Medulla oblongata (tissue), 1 donor: ENCODE data around the gene SP7.
"Not testable (repeated sequence)": the region's sequence is repeated elsewhere in the genome, so short reads cannot be mapped to it uniquely, and the experiment has no call there.

Experiments used
- DNase-seq: peaks from one replicate; pipeline ENCODE4 v3.0.0-alpha.2; 2015; ENCODE audit errors: extremely low spot score

SP7 gene

DNA sequence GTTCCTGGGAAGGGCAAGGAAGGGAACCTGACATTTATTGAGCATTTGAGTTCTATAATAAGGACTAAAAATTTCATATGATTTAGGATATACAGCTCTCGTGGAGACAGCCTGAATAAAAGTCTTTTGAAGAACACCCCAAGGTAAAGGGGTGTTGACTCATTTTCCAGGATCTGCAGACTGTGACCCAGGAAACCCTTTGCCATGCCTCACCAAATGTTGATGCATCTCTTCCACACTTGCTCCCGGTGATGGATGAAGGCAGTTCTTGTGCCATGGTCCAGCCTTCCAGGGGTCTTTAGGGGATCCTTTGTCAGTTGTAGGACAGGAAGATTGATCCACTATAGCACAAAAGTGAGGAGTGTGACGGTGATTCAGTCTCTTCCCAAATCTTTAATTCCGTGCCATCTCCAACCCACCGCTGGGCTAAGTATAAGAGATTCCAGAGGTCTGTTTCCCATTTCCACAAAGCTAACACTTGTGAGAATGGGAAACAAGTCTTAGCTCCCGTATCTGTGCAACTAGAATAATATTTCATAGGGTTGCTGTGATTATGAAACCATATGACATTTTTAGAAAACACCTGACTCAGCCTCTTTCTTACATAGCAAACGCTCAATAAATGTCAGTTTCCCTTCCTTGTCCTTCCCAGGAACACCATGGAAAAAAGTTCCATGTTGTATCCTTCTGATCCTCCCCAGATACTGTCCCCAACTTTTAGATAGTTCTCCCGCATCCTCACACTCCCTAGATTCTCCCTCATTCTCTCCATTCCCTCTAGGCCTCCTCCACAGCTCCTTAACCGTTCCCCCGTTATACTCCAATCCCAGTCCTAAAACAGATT, 15.6 kb downstream of the SP7 start:
- DNase-seq: no peak

DNA sequence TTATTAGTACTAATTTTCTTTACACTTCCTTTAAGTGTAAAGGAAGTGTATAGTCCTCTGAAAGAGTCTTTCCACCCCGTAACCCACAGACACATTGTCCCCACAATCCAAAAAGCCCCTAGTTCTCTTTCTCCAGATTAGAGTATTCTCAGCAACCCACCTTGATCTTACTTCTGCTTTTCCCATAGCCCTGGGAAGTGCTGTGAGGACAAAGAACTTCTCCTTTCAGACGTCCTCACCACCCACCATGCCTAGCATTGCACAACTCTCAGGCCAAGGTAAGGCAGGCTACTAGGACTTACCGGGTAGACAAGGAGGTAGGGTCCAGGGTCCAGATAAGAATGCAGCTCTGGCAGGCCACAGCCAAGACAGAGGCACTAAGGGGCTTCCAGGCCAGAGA, 22.2 kb downstream of the SP7 start:
- DNase-seq: no peak

DNA sequence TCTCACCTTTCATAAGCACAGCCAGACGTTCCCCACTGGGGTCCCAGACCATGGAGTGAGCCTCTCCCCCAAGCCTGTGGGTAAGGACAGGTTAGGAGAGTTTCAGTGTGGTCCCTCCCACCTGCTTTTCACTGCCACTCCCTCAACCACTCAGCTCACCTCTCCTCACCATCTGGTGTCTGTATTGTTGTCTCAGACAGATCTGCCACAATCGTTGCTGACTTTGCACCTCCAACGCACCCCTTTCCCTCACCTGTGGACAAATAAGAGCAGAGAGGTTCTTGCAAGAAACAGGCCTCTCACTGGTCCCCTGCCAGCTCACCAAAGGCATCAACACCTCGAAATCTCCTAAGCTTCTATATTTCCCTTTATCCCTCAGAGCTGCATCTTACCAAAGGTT, 27.9 kb downstream of the SP7 start:
- no peak for DNase-seq

DNA sequence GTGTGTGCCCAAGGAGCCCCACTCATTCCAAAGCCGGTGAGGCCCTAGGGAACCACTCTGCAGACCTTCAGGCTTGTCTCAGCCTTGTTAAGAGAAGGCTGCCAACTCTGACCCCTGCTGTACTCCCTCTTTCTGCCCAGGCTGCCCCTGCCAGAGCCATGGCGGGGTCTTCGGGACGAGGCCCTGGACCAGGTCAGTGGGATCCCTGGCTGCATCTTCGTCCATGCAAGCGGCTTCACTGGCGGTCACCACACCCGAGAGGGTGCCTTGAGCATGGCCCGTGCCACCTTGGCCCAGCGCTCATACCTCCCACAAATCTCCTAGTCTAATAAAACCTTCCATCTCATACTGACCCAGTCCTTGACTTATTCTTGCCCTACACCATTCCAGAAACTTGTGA, 29.3 kb downstream of the SP7 start:
- DNase-seq: no peak

DNA sequence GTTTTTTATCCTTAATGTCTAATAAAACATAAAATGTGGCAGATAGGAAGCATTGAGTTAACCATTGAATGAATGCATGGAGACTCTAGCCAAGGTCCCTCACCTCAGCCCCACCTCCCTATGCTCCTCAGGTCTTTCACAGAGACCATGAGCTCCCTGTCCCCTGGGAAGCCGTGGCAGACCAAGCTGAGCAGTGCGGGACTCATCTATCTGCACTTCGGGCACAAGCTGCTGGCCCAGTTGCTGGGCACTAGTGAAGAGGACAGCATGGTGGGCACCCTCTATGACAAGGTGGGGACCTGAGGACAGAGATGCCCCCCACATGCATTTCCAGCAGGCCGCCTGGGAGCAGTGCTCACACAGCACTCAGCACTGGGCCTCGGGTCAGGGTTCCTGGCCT, 33.3 kb downstream of the SP7 start:
- no peak for DNase-seq

DNA sequence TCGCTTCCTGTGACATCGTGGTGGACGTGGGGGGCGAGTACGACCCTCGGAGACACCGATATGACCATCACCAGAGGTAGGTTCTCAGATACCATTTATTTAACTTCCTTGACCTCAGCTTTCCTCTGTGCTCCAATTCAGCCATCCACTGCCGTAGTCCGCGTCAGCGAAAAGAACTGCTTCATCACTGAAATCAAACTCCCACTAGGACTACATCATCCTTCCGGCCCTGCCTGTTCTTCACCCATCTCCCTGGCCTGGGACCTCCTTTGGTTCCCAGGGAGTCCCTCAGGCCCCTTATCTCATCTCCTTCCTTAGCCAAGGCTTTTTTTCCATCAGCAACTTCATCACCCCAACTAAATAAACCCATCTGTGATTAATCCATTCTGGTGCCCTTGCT, 36.0 kb downstream of the SP7 start:
- no peak for DNase-seq

DNA sequence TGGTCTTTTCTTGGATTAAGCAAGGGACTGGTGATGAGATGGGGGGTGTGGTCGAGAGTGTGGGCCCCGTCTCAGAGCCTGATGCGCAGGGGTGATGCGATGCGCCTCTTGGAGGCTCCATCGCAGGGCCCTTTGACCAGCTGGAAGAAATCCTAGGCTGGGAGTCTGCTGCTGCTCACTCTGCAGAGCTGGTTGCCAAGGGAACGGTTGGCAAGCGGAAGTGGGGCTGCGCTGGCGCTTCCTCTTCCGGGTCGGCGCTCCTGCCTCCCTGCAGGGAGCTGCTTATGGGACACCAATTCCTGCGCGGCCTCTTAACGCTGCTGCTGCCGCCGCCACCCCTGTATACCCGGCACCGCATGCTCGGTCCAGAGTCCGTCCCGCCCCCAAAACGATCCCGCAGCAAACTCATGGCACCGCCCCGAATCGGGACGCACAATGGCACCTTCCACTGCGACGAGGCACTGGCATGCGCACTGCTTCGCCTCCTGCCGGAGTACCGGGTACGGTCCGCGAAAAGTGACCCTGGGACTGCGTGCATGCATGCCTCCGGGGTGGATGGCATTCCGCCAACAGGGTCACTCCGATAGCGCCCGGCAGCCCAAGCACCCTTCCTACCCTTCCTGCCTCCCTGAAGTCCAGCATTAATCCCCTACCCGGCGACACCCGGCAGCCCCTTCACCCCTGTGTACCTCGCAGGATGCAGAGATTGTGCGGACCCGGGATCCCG, 36.5 kb downstream of the SP7 start, which contains the start of gene MYG1:
MYG1 (plus strand) TSS at position 242 of the 727 bp plus-strand sequence; CDS start at position 285, 43 bp downstream.
- DNase-seq: peak; percentile 91

DNA sequence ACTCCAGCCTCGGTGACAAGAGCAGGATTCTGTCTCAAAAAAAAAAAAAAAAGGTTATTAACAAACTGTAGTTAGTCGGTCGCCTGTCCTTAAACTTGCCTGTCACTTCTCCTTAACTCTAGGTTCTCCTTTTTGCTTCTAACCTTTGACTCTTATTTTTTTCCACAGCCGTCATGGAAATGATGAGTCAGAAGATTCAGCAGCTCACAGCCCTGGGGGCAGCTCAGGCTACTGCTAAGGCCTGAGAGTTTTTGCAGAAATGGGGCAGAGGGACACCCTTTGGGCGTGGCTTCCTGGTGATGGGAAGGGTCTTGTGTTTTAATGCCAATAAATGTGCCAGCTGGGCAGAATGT, 37.1 kb downstream of the SP7 start:
- peak; percentile 20 for DNase-seq

DNA sequence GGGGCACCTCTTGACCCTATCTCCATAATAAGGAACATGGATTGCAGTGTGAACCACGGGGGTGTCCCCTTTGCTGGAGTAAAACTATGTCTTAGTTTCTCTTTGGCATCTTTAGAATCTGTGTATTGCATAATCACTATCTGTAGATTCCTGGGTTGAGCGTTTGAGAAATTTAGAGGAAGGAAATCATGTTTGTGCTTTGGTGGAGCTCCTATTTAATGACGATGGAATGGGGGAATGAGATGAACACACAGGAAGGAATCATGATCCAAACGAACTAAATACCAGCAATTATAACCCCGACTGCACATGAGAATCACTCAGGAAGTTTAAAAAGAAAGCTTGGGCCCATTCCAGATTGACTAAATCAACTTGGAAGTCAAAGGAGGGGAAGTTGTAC, 38.0 kb downstream of the SP7 start:
- no peak for DNase-seq

DNA sequence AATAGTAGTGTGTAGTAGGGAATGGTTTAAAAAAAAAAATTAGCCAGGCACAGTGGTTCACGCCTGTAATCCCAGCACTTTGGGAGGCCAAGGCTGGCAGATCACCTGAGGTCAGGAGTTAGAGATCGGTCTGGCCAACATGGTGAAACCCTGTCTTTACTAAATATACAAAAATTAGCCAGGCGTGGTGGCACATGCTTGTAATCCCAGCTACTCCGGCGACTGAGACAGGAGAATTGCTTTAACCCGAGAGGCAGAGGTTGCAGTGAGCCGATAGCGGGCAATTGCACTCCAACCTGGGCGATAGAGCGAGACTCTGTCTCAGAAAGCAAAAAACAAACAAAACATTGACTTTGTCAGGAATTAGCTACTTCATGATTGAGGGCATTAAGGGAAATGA, 39.0 kb downstream of the SP7 start:
- DNase-seq: not testable (repeated sequence)

DNA sequence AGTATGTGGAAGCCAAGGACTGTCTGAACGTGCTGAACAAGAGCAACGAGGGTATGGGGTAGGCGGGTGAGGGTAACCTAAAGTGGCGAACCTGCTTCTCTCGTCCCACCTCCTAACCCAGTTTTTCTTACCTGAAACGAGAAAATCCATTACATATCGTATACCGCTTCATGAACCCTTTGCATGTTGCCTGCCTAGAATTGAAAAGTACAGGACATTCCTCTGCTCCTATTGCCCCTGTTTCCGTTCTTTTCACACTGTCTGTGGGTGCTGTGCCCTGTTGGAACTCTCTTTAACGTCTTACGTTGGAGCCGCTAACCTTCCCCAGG, 40.3 kb downstream of the SP7 start:
- DNase-seq: no peak

DNA sequence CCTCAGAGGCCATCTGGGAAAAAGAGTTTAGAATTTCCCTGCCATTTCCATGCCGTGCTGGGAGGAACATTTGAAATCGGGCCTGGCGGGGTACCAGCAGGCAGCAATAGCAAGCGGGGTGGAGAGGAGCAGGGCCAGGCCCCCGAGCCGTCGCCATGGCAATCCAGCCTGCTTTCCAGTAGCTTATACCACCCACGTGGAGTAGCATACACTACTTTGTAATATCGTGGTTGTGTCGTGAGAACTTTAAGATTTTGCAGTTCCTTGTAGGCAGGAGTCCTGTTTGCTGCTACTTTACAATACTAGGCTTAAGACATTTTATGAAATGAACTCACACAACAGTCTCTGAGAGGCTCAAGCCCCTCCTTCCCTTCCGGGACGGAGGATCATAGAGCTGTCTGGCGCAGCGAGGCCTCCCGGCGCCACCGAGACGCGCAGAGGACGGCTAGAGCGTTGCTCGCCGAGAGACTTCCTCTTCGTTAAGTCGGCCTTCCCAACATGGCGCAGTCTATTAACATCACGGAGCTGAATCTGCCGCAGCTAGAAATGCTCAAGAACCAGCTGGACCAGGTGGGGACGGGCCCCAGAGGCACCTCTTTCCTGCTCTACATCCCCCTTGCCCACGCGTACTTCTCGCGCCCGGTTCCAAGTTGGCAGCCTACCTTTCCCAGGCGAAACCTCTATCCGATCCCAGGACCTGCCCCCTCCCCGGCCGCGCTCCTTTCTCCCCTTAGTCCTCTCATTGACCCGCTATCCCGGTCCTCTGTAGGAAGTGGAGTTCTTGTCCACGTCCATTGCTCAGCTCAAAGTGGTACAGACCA, 40.9 kb downstream of the SP7 start, which contains the start of gene PFDN5:
PFDN5 (plus strand) TSS at position 473 of the 821 bp plus-strand sequence; CDS start at position 499, 26 bp downstream.
- peak; percentile 93 for DNase-seq

DNA sequence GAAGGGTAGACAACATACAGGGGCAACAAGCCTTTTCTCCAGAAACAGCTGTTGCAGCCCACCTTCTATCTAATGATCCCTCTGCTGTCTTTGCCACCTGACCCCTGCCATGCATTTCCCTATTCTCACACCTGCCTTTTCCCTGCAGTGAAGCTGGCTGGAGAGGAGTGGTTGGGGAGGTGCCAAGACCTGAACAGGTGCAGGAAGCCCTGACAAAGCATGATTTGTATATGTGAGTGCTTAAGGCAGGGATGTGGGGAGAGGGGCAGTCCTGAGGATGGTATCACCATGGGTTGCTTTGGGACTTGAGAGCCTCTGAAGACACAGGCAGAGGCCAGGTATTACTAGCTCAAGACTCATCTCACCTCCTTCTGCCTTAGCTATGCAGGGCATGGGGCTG, 43.7 kb downstream of the SP7 start:
- DNase-seq: no peak

DNA sequence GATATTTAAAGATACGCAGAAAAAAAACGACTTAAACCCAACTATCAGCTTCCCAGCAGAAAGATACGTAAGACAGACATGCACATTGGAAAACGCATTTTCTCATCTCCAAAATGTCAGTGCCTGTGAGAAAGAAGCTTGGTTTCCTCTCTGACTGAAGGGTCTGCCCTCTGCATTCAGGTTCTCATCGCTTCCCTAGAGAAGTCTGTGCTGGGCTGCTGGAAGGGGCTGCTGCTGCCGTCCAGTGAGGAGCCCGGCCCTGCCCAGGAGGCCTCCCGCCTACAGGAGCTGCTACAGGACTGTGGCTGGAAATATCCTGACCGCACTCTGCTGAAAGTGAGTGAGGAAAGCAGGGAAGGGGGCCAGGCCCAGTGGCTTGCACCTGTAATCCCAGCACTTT, 45.5 kb downstream of the SP7 start:
- no peak for DNase-seq

DNA sequence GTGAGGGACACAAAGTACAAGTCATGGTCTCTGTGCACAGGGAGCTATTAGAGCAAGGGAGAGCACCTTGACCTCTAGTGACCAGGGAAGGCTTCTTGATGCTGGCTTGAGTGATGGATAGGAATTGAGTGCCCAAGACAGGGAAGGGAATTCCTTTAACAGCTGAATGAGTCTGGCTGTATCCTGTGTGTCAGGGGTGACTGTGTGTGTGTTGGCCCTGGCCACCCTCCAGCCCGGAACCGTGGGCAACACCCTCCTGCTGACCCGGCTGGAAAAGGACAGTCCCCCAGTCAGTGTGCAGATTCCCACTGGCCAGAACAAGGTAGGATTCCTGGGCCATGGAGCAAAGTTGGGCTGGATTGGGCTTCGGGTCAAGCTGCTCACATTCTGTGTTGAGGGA, 46.3 kb downstream of the SP7 start:
- no peak for DNase-seq

DNA sequence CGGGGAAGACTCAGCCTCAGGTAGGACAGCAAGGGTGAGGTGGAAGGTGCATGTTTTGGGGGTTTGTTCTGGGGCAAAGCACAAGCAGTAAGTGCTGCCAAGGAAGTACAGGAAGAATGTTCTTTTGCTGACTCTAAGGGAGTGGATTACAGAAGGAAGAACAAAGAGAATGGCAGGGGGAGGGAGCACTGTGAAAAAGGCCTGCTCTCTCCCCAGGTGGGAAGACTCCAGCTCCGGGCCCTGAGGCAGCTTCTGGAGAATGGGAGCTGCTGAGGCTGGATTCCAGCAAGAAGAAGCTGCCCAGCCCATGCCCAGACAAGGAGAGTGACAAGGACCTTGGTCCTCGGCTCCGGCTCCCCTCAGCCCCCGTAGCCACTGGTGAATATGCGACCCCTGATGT, 47.8 kb downstream of the SP7 start:
- DNase-seq: no peak

DNA sequence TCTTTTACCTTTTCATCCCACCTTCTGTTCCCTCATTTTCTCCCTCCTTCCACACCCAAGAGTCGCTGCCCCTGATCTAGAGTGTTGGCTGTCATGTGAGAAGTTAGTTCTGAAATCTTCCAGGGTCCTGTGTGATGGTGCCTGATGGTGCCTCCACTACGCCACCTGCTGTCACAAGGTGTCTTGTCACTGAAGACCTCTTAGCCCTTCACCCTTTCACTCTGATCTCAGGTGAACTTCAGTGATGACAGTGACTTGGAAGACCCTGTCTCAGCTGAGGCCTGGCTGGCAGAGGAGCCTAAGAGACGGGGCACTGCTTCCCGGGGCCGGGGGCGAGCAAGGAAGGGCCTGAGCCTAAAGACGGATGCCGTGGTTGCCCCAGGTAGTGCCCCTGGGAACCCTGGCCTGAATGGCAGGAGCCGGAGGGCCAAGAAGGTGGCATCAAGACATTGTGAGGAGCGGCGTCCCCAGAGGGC, 48.4 kb downstream of the SP7 start:
- DNase-seq: peak; percentile 70

DNA sequence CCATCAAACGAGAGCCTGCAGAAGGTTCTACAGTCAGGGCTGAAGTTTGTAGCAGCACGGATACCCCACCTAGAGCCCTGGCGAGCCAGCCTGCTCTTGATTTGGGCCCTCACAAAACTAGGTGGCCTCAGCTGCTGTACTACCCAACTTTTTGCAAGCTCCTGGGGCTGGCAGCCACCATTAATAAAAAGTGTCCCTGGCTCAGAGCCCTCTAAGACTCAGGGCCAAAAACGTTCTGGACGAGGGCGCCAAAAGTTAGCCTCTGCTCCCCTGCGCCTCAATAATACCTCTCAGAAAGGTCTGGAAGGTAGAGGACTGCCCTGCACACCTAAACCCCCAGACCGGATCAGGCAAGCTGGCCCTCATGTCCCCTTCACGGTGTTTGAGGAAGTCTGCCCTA, 49.7 kb downstream of the SP7 start:
- no peak for DNase-seq

DNA sequence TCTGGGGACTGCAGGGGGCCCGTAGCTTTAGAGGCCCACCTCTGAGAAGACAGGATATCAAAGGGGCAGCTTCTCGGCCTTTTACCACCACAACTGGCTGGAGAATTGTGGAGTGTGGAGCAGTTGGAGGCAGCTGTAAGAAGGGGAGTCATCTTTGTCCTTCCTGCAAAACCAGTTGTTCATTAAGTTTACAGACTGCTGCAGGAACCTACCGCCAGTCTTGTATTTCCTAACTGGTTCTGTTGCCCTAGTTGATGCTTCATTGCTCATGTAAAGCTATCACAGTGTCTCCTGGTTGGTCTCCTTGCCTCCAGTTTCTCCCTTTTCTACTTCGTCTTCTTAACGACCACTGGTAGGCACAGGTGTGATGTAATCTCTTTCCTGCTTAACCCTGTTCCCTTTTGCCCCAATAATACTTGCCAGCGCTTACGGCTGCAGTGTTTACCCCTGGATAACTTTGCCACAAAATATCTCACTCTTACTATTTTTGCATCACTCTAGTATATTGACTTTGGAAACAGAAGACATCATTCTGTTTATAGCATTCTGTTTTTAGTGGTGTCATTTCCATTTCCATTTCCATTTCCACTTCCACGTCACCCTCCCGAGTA, 56.2 kb downstream of the SP7 start:
- DNase-seq: no peak

DNA sequence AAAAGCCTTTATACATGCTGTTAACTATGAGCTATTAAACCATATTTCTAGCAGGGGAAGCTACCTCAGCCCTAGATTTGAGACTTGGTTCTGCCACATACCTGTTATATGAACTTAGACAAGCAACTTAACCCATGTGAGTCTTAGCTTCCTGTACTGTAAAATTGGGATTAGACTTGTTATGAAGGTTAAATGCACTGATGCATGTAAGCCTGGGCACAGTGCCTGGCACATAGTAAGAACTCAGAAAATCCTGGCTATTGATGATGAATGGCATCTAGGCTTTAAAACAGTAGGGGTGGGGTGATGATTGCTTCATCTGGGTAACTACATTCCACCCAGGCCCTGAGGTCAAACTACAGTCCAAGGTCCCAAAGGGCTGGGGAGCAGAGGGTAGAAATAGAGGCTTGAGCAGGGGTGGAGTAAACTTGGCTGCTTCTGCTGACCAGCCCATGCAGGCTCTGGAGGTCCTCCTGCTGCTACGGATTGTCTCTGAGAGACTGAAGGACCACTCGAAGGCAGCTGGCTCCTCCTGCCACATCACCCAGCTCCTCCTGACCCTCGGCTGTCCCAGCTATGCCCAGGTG, 56.8 kb downstream of the SP7 start:
- DNase-seq: no peak

DNA sequence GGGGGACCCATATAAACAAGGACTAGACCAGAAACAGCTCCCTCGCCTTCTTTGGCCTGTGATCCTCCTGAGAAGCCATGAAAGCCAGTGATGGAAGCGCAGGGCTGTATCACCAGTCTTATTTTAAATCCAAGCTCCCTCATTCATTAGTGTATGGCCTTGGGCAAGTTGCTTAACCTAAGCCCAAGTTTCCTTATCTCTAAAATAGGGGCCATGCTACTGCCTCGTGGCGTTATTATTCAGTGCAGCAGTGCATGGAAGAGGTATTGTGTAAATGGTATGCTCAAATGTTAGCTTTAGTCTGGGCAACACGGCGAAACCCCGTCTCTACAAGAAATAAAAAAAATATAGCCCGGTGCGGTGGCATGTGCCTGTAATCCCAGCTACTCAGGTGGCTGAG, 58.2 kb downstream of the SP7 start:
- DNase-seq: no peak
